HG03565 (cell line): ENCODE results near the gene ENTPD8.
"Not testable (repeated sequence)": the region's sequence is repeated elsewhere in the genome, so short reads cannot be mapped to it uniquely, and the experiment has no call there.

ENCODE experiments used
- ATAC-seq: cut with Tn5 transposase; IDR thresholded peaks from one replicate; pipeline ENCODE4 v1.9.1; 2021; ENCODE audit warnings: mild to moderate bottlenecking, moderate library complexity; ENCODE audit not compliant: unreplicated experiment

Gene ENTPD8

DNA sequence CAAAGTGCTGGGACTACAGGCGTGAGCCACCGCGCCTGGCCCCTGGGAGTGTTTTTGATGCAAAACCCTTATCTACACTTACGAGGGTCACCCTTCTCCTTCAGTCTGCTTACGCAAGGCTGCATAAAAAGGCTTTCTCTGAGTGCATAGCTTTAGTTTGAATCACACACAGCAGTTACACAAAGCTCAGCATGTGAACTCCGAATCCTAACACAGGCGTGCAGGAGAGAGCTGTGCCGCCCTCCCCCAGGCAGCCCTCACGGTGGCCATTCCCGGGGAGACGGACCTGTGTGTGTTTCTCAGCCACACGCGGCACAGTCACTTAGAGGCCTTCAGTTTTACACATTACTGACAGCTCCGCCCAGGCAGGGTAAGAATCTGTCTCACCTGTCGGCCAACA lies 44.9 kb downstream of the ENTPD8 start:
- no peak for ATAC-seq

DNA sequence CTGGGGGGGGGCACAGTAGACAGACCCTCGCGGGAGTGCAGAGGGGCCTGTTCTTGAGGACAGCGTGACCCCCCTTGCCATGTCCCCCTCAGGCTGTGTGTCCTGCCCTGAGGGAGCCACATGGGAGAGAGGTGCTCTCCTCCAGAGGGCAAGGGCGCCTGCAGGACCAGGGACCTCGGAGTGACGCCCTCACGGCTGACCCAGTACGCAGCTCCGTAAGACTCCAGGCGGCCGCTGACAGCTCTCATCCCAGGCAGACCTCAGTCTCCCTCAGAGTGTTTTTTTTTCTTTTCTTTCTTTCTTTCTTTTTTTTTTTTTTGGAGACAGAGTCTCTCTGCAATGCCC lies 45.5 kb downstream of the ENTPD8 start:
- no peak for ATAC-seq

DNA sequence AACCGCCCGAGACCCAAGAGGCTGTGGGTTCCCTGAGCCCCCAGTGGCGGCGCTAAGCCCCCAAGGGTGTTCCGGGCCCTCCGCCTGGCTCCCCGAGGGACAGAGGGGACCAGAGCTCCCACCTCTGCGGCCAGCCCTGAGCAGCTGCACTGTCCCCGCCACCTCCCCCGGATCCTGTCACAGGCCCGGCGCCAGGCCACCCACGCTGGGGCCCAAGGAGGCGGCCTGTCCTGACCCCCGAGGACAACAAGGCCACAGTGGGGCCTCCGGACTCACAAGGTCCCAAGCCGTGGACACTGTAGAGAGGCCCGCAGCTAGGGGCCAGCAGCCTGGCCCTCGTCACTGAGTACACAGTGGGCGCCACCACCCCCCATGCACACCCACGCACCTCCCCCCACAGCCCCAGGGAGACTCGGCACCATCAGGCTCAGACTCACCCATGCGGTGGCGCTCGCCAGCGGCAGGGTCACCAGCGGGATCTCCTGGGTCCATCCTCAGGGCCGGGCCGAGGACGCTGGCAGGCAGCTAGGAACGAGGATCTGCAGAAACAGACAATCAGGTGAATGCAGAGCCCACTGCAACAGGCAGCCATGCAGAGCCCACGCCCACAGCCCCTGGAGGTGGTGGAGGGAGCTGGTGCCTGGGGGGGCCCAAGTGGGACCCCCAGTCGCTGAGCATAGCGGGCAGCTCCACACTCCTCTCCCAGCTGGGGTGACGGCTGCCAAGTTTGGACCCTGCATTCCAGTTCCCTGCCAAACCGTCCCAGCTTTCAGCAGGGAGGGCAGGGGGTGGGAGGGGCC lies 46.1 kb downstream of the ENTPD8 start:
- ATAC-seq, result no peak

DNA sequence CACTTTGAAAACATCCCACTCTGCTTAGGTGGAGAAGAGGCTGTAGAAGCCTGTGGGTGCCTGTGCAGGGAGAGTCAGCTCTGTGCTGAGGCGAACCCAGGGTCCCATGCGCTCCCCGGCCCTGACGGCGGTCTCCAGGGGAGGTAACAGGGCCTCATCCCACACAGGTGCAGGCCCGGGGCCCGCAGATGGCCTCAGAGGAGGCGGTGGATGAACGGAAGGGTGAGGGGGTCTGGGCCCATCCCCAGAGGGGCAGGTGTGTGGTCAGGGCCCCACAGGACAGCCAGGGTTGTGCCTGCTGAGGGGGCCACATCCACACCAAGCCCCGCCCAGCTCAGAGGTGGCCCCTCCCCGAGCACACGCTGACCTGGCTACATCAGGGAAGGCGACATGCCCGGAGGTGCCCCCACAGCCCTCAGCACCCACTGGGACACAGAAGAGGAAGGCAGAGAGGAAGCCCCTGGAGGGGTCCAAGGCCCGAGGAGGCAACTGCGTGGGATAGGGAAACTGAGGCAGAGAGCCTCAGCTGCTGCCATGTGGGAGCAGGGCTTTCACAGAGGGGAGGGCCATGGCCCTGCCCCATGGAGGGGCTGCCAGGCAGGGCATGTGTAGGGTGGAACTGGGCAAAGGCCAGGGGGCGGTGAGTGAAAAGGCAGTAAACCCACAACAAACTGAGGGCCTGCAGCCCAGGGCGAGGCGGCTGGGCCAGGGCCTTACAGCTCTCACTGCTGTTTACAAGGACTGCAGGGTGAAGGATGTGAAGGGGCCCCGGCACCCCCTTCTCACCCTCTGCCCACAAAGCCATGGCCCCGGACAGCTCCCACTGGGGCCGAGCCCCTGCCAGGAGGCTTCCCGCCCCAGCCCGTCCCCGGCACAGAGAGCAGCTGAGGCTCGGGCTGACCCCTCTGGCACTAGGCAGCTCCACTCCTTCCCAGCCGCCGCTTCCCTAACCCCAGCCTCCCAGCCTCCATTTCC lies 47.7 kb downstream of the ENTPD8 start:
- no peak for ATAC-seq

DNA sequence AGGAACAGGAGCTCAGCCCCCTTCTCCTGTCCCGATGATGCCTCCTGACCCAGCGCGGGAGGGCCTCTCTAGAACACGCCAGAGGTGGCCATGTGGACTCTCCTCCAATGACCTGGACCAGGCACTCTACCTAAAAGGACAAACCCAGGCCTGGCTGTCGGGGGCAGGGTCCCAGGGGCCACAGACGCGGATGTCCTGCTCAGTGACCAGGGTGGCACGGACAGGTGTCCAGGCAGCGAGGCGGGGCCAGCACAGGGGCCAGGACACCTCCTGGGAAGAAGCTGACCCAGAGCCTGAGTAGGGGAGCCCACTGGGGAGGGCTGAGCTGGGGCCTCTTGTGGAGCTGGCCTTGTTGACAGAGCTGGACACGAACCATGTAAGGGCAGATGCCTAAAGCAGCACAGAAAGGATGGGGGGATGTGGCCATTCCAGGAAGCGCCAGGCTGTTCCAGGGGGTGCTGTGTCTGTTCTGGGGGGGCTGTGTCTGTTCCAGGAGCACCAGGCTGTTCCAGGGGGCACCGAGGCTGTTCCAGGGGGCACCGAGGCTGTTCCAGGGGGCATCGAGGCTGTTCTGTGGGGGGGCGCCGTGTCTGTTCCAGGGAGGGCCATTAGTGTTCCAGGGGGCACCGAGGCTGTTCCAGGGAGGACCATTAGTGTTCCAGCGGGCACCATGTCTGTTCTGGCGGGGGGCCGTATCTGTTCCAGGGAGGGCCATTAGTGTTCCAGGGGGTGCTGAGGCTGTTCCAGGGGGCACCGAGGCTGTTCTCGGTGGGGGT lies 48.7 kb downstream of the ENTPD8 start:
- no peak for ATAC-seq

DNA sequence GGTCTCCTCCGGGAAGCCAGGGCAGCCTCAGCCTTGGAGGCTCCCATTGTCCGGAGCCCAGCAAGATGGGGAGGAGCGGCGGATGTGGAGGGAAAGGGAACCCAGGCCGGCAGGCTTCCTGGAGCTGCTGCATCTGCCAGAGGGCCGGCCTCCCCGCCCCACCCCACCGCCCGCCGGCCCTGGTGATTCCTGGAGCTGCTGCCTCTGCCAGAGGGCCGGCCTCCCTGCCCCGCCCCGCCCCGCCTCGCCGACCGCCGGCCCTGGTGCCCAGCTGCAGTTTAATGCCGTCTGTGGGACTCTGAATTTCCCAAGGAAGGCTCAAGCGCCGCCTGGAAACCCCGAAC lies 49.8 kb downstream of the ENTPD8 start:
- no peak for ATAC-seq

DNA sequence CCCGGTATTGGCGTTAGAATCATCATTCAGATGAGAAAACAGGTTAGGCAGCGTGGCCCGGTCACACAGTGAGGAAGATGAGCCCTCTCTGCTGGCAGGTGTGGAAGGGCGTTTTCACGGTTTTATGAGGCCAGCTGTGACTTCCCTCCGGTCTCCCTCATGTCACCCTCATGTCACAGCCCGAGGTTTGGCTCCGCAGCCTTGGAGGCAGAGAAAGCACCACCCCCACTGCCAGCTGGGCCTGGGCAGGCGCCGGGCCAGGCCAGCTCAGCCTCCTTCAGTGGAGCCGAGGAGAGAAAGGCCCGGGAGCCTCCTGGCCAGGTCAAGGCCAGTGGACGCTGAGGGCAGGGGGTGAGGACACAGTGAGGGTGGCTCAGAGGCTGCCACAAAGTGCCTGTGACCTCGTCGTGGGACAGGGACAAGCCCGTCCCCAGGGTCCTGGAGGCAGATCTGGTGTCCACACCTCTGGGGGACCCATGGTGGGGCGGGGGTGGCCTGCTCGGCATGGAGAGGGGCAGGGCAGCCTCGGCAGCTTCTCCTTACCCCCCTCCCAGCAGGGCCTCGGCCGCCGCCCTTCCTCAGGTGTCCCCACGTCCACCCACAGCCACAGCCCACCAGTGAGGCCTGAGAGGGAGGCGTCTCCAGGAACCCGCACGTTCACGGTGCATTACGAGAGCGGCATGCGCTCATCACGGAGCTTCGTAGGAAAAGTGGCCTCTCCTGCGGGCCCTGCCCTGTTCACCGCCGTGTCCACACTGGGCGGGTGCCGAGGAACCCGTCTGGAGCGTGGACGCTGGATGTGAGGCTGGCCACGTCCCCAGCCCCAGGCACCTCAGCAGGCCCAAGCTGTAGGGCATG lies 50.4 kb downstream of the ENTPD8 start:
- no peak for ATAC-seq

DNA sequence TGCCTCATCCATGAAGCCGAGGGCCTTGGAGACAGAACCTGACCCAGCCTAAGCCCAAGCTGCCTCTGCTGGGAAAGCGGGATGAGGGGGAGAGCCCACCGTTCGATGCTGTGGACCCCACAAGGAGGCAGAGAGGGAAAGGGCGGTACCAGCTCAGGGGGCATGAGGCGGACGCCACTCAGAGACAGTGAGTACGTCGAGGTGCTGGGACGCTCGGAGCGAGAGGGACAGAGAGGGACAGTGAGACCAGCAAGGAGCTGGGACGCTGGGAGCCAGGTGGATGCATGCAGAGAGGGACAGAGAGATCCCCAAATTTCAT lies 51.8 kb downstream of the ENTPD8 start:
- ATAC-seq, result no peak

DNA sequence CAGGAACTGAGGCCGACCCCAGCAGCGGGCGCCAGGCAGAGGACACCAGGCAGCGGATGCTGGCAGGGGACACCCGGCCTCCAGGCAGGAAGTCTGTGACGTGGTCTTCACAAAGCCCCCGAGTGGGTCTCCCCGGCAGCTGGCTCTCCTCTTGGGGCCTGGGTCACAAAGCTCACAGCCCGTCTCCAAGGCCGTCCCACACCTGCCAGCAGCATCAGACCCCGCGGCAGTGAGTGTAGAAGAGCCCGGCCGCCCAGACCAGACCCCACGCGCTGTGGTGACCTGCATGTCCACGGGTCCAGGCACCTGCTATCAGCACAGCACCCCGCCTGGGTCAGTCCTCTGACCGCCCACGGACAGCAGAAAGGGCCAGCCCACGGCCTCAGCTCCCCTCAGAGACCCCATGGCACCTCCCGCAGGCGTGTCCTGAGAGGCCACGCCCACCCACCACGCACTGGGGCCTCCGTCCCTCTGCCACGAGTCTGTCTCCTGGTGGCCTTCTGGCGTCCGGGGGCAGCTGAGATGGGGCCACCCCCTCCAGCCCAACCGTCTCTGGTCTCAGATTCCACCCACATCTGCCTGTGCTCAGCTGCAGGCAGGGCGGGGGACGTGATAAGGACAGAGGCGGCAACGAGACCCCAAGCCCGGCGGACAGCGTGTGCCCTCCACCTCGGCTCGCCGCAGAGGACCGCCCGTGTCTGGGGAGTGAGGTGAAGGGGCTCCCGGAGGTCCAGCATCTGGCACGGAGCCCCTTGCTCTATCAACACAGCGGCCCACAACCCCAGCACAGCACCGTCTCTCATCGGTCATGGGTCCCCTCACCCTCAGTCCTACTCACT lies 52.3 kb downstream of the ENTPD8 start:
- no peak for ATAC-seq

DNA sequence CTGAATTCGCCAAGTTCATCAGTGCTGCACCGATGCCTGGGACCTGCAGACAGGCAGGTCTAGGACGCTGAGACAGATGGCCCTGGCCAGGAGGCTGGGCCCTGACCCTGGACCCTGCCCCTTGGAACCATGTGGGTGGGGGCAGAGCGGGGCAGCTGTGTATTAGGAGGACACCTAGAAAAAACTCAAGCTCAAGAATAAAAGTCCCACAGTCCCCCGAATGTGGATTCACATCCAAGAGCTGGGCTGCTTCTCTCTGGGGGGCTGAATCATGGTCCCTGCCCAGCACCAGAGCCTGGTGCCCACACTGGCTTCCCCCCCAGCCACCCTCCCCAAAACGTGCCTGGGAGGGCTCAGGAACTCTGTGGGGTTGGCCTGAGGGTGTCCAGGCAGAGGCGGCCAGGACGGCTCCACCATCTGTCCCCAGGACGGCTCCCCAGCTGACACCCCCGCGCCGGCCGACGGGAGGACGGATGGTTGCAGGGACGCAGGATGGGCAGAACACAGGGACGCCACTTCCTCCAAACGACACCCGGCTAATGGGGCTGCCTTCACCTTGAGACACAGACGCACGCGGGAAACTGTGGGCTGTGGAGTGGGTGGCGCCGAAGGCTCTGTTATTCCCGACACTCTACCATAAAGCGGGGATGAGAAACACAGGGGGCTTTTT lies 53.1 kb downstream of the ENTPD8 start:
- ATAC-seq, result no peak

DNA sequence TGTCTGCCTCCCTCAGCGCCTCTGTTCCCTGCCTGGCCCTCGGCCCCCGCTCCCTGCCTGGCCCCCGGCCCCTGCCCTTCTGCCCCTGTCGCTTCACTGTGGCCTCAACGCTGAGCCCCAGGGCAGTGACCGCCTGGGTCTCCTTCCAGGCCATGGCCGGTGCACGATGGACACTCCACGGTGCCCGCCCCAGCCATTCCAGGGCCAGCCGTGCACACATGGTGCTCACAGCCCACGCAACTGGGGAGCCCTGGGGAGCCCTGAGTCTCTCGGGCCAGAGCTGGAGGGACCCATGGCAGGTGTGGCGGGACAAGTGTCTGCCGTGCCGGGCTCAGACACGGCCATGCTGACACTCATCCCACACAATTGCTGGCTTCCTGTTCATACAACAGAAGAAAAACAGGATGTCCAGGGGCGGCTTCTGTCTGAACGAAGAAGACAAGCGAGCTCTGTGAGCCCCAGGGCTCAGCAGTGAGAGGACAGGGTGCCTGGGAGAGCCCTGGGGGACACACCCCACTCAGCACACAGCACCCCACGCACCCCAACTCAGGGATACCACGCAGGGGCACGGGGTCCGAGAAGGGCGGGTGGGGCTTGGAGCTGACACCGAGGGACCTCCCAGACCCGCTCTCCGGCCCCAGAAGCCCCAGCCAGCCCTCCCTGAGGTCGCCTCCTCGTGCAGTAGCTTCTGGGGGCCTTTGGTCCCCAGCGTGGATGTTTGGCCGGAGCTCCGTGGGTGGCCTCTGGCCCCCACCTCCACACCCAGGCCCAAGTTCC lies 53.9 kb downstream of the ENTPD8 start:
- no peak for ATAC-seq

DNA sequence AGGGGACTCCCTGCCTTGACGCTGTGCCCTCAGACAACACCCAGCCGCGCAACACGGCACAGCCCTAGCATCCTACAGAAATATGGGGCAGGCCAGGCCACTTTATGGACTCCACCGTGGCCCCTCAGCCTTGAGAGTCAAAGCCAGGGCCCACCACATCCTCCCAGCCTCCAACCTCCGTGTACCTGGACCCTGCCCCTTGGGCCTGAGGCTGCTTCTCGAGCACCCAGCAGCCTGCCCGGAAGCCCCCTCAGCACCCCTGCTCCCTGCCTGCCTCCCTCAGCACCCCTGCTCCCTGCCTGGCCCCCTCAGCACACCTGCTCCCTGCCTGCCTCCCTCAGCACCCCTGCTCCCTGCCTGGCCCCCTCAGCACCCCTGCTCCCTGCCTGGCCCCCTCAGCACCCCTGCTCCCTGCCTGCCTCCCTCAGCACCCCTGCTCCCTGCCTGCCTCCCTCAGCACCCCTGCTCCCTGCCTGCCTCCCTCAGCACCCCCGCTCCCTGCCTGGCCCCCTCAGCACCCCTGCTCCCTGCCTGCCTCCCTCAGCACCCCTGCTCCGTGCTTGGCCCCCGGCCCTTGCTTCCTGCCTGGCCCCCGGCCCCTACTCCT lies 54.5 kb downstream of the ENTPD8 start:
- not testable (repeated sequence) for ATAC-seq

DNA sequence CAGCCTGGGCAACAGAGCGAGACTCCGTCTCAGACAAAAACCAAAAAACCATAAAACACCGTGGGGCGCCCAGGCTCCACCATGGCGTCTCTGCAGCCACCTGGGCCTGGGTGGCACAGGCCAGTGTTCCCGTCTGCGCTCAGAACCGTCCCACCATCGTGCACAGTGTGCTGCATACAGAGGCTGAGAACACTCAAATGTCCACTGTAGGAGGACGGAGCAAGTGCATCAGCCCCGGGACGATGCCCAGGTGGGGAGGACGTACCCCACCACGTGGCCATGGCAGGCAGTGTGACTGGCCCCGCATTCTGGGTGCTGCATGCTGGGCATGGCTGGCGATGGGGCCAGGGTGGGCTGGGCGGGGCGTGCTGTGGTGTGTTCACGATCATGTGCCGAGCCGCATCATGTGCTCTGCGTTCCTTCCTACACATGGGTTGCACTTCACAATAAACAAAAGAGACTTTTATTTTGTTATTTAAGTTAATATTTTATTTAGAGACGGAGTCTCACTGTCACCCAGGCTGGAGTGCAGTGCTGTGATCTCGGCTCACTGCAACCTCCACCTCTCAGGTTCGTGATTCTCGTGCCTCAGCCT lies 56.0 kb downstream of the ENTPD8 start:
- ATAC-seq, result no peak
